SK-N-SH (cell line): ENCODE measurements around the gene PIP4K2B. TPM values are rescaled to one million over a fixed set of nuclear protein-coding genes. Genes with fewer than 3 reads are reported as not detected.
"Not testable (repeated sequence)": the region's sequence is repeated elsewhere in the genome, so short reads cannot be mapped to it uniquely, and the experiment has no call there.

Experiments
- CTCF ChIA-PET: fragments of 300-600, 350-600 bp; formaldehyde crosslinking; extraction: SDS; loops from one replicate; lab custom pipeline; 2021; lab: Yijun Ruan, JAX
- POLR2A ChIA-PET: fragments of 350-600 bp; sonication (Branson Sonifier 250); formaldehyde crosslinking; extraction: SDS; loops from one replicate; lab custom pipeline; 2020; ENCODE audit warnings: antibody characterized with exemption, inconsistent platforms; lab: Yijun Ruan, JAX
- DNase-seq: peaks from one replicate; pipeline ENCODE4 v3.0.0; 2012
- H2AFZ ChIP-seq: fragments of 200-600 bp; sonication (generic); 2 replicates; pipeline ENCODE4 v1.8.1; 2016; ENCODE audit warnings: antibody characterized with exemption, mild to moderate bottlenecking, low read depth
- H3F3A ChIP-seq: fragments of 200-600 bp; sonication (generic); replicated peaks from 2 replicates; pipeline ENCODE3; 2016; ENCODE audit warnings: antibody characterized with exemption, mild to moderate bottlenecking; ENCODE audit not compliant: insufficient read depth
- H3K27ac ChIP-seq, 2 experiments: fragments of 200-500 bp in 1 of 2; fragments of 200-600 bp in 1 of 2; sonication (Bioruptor generic) in 1 of 2; sonication (generic), shearing (Covaris generic) in 1 of 2; 2 replicates each; pipeline versions ENCODE4 v1.5.1 to v1.6.1; 2014 to 2016; ENCODE audit warnings: low read depth in 2 of 2, inconsistent platforms in 1 of 2, low read length in 1 of 2, mild to moderate bottlenecking in 1 of 2, mixed read lengths in 1 of 2
- H3K27me3 ChIP-seq: fragments of 200-600 bp; sonication (generic), shearing (Covaris generic); 2 replicates; pipeline ENCODE4 v1.6.1; 2016; ENCODE audit warnings: mixed run types; ENCODE audit not compliant: insufficient read depth
- H3K36me3 ChIP-seq, 2 experiments: fragments of 200-500 bp in 1 of 2; fragments of 200-600 bp in 1 of 2; sonication (Bioruptor generic) in 1 of 2; sonication (generic) in 1 of 2; replicated peaks in 1 of 2; 2 replicates each; pipeline versions ENCODE3 to v1.5.1; 2014 to 2016; ENCODE audit warnings: low read length in 1 of 2, mild to moderate bottlenecking in 1 of 2; ENCODE audit not compliant: insufficient read depth in 2 of 2, control insufficient read depth in 1 of 2
- H3K4me1 ChIP-seq, 2 experiments: fragments of 200-500 bp in 1 of 2; fragments of 200-600 bp in 1 of 2; sonication (Bioruptor generic) in 1 of 2; sonication (generic), shearing (Covaris generic) in 1 of 2; 2 replicates each; pipeline versions ENCODE4 v1.5.1 to v1.6.1; 2014 to 2016; ENCODE audit warnings: low read depth in 1 of 2, low read length in 1 of 2, mixed run types in 1 of 2; ENCODE audit not compliant: insufficient read depth in 2 of 2, control insufficient read depth in 1 of 2
- H3K4me2 ChIP-seq: fragments of 200-600 bp; sonication (generic), shearing (Covaris generic); 2 replicates; pipeline ENCODE4 v1.6.1; 2017; ENCODE audit warnings: mixed run types
- H3K4me3 ChIP-seq, 2 experiments: fragments of 200-500 bp in 1 of 2; fragments of 200-600 bp in 1 of 2; sonication (Bioruptor generic) in 1 of 2; sonication (generic), shearing (Covaris generic) in 1 of 2; 2 replicates each; pipeline versions ENCODE4 v1.5.1 to v1.8.1; 2014 to 2016; ENCODE audit warnings: low read depth in 2 of 2, inconsistent platforms in 1 of 2, low read length in 1 of 2, mild to moderate bottlenecking in 1 of 2, mixed read lengths in 1 of 2, moderate library complexity in 1 of 2
- H3K79me2 ChIP-seq: fragments of 200-600 bp; sonication (generic); 2 replicates; pipeline ENCODE4 v1.8.1; 2017; ENCODE audit warnings: mild to moderate bottlenecking; ENCODE audit not compliant: insufficient read depth
- H3K9ac ChIP-seq: fragments of 200-600 bp; sonication (generic); 2 replicates; pipeline ENCODE4 v1.6.1; 2017; ENCODE audit warnings: mixed run types
- H3K9me2 ChIP-seq: fragments of 200-600 bp; sonication (generic); 2 replicates; pipeline ENCODE4 v1.6.1; 2017; ENCODE audit warnings: mixed run types
- H3K9me3 ChIP-seq: fragments of 200-600 bp; sonication (generic); 2 replicates; pipeline ENCODE4 v1.6.1; 2017; ENCODE audit warnings: mixed run types, mild to moderate bottlenecking, moderate library complexity
- H4K20me1 ChIP-seq: fragments of 200-600 bp; sonication (generic); 2 replicates; pipeline ENCODE4 v1.6.1; 2017; ENCODE audit warnings: mild to moderate bottlenecking, mixed run types; ENCODE audit not compliant: insufficient read depth
- CHD2 ChIP-seq: fragments of 150-350 bp; IDR thresholded peaks from 2 replicates; pipeline ENCODE4 v1.6.1; 2018; ENCODE audit warnings: low read length; ENCODE audit not compliant: partially characterized antibody
- EZH2phosphoT487 ChIP-seq: fragments of 200-600 bp; sonication (generic); IDR thresholded peaks from 2 replicates; pipeline ENCODE4 v1.6.1; 2017; ENCODE audit warnings: low read depth, mixed run types, mild to moderate bottlenecking, antibody characterized with exemption, moderate library complexity, borderline replicate concordance
- FOXJ3 ChIP-seq: sonication (generic); formaldehyde crosslinking; IDR thresholded peaks from 2 replicates; pipeline ENCODE4 v1.5.1; 2020; ENCODE audit warnings: mild to moderate bottlenecking, missing genetic modification reagents
- GATA2 ChIP-seq: sonication (generic); formaldehyde crosslinking; IDR thresholded peaks from 2 replicates; pipeline ENCODE4 v1.5.0; 2020; ENCODE audit warnings: mild to moderate bottlenecking, missing genetic modification reagents
- JUND ChIP-seq: IDR thresholded peaks from 2 replicates; pipeline ENCODE4 v1.4.0; 2012
- MEF2A ChIP-seq: IDR thresholded peaks from 2 replicates; pipeline ENCODE4 v1.4.0; 2012; ENCODE audit warnings: low read depth, borderline replicate concordance
- POLR2AphosphoS5 ChIP-seq: IDR thresholded peaks from 2 replicates; pipeline ENCODE4 v1.6.1; 2012; ENCODE audit warnings: low read depth, low read length
- RCOR1 ChIP-seq: fragments of 150-350 bp; IDR thresholded peaks from 2 replicates; pipeline ENCODE4 v1.6.1; 2017; ENCODE audit warnings: antibody characterized with exemption, low read length
- SIN3A ChIP-seq: IDR thresholded peaks from 2 replicates; pipeline ENCODE4 v1.6.1; 2012; ENCODE audit warnings: low read depth, mild to moderate bottlenecking, low read length, moderate library complexity, borderline replicate concordance
- SMC3 ChIP-seq: IDR thresholded peaks from 2 replicates; pipeline ENCODE4 v1.6.1; 2012; ENCODE audit warnings: low read depth, low read length, improper control_type of control experiment
- TCF12 ChIP-seq: IDR thresholded peaks from 2 replicates; pipeline ENCODE4 v1.4.0; 2012
- USF1 ChIP-seq: IDR thresholded peaks from 2 replicates; pipeline ENCODE4 v1.4.0; 2012; ENCODE audit warnings: low read depth, borderline replicate concordance
- USF2 ChIP-seq: fragments of 150-350 bp; IDR thresholded peaks from 2 replicates; pipeline ENCODE4 v1.6.1; 2017; ENCODE audit warnings: antibody characterized with exemption, low read length, low read depth, borderline replicate concordance
- YY1 ChIP-seq: IDR thresholded peaks from 2 replicates; pipeline ENCODE4 v1.4.0; 2012; ENCODE audit warnings: low read depth, mild to moderate bottlenecking
- WGBS: methylation state at CpG from one replicate; pipeline ENCODE4 v1.1.6; 2017; ENCODE audit warnings: low lambda C conversion rate; 5-methylcytosine and 5-hydroxymethylcytosine counted together
- polyA plus RNA-seq, 3 experiments: library from polyadenylated mRNA; depleted of rRNA; stranded (reverse); fragments of >200 nt; gene quantifications; 2 replicates each; pipeline ENCODE4 v1.2.3, GENCODE V29; 2012
- TF ChIP-seq, protein P1 (sequence below): fragments of 150-350 bp; IDR thresholded peaks from 2 replicates; pipeline ENCODE4 v1.6.1; 2016; ENCODE audit warnings: mild to moderate bottlenecking, low read depth, low read length
- TF ChIP-seq, protein P2 (sequence below): IDR thresholded peaks from 2 replicates; pipeline ENCODE4; 2012

PIP4K2B gene
- polyA plus RNA-seq, 1 of the 3 experiments (the other 2 are of a cell fraction), result 29.8 TPM

DNA sequence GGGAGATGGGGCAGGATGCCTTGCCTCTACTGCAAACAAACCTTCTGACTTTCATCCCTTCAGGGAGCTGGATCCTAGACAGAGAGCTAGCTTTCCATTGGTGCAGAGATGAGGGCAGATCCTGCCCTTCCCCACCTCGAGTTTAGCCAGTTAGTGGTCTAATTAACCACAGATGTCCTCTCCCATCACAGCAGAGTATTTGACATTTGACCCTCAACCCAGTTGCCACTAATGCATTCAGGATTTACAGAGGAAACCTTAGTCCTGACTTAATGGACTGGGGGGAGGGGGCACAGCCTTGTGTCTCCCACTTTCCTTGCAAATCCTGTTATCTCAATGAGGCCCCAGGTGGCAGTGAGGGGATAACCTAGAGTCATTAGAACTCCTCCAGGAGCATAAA is 10.2 kb downstream of the PIP4K2B start:
- Histone ChIP-seq H3K9me2 (no peaks in the 10 kb centered on the region), H3K4me1 (peaks cover 11 to 18% of the 10 kb centered on the region in 2 experiments; a peak in 3 of 4 replicates), H3K4me3 (no peak overlapping the region), H3K4me2 (peak overlapping the region; percentile 28; the same call in 1 of the 2 replicates), H3K36me3 (peaks cover 21 to 26% of the 10 kb centered on the region in 2 experiments), H3F3A (peaks cover 5% of the 10 kb centered on the region), H3K9ac (no peak overlapping the region), H3K9me3 (no peaks in the 10 kb centered on the region), H3K79me2 (peaks cover 88% of the 10 kb centered on the region), H3K27ac (peak overlapping the region; percentile 11 to 77; a peak in 3 of 4 replicates), H4K20me1 (peaks cover 53% of the 10 kb centered on the region), H3K27me3 (no peaks in the 10 kb centered on the region), H2AFZ (no peak overlapping the region)
- TF ChIP-seq RCOR1 (peak; percentile 70), GATA2 (CRISPR knock-in tag) (0 out of 2 replicates have a peak, but pooled peaks have one; percentile 7), CHD2 (peak; percentile 47), TCF12 (peak; percentile 71), JUND (no peak)
- POLR2A ChIA-PET, result interaction anchor here (0.6 kb wide), 1 partner anchor 113 kb away, joined by 3 read pairs; no protein-coding TSS in a partner anchor
- peak; percentile 75 for DNase-seq
- WGBS, result 8% methylated on average over 1 of the region's 1 CpG
- CTCF ChIA-PET, result interaction anchor here (0.6 to 1.7 kb wide), 4 partner anchors 10 to 112 kb away, joined by 3 to 6 read pairs (median 4); partner anchors contain the start of gene PIP4K2B

GRCh38 chr17:38787999-38788398 is 11.4 kb downstream of the PIP4K2B start:
- H3K79me2 ChIP-seq, result peaks cover 76% of the 10 kb centered on the region
- 98% methylated on average over 4 of the region's 4 CpGs for WGBS
- H3F3A ChIP-seq, H3K4me2 ChIP-seq, H3K27ac ChIP-seq, H3K27me3 ChIP-seq, H3K9me3 ChIP-seq, H3K9me2 ChIP-seq, H2AFZ ChIP-seq, H3K9ac ChIP-seq, H3K4me3 ChIP-seq, DNase-seq, POLR2A ChIA-PET: not testable (repeated sequence)
- H3K4me1 ChIP-seq, result peaks cover 11 to 18% of the 10 kb centered on the region in 2 experiments; a peak in 3 of 4 replicates
- CTCF ChIA-PET, result interaction anchor here (1.3 to 1.7 kb wide), 4 partner anchors 11 to 60 kb away, joined by 4 to 6 read pairs (median 4); partner anchors contain the start of gene PIP4K2B
- H4K20me1 ChIP-seq, result peaks cover 49% of the 10 kb centered on the region
- peaks cover 27 to 29% of the 10 kb centered on the region in 2 experiments for H3K36me3 ChIP-seq

- WGBS, result 74% methylated on average over 2 of the region's 6 CpGs
- Histone ChIP-seq H2AFZ (no peak overlapping the region), H3K9me2 (no peaks in the 10 kb centered on the region), H3F3A (peaks cover 7% of the 10 kb centered on the region), H4K20me1 (peaks cover 42% of the 10 kb centered on the region), H3K79me2 (peaks cover 60% of the 10 kb centered on the region), H3K4me3 (no peak overlapping the region), H3K4me2 (no peak overlapping the region), H3K9me3 (no peaks in the 10 kb centered on the region), H3K27me3 (no peaks in the 10 kb centered on the region), H3K36me3 (peaks cover 31 to 39% of the 10 kb centered on the region in 2 experiments), H3K4me1 (peaks cover 11 to 18% of the 10 kb centered on the region in 2 experiments; a peak in 3 of 4 replicates), H3K27ac (no peak overlapping the region), H3K9ac (no peak overlapping the region)
- no peak for DNase-seq
- ChIA-PET POLR2A (no interaction called here), CTCF (interaction anchor here (1.7 kb wide), 1 partner anchor 11 kb away, joined by 5 read pairs; no protein-coding TSS in a partner anchor)
- TF ChIP-seq CHD2, result no peak
- TF ChIP-seq TCF12, result no peak
- TF ChIP-seq USF2, result no peak
- TF ChIP-seq YY1, result no peak
- no peak for TF ChIP-seq MEF2A
- no peak for TF ChIP-seq EZH2phosphoT487
- TF ChIP-seq, protein P1, sequence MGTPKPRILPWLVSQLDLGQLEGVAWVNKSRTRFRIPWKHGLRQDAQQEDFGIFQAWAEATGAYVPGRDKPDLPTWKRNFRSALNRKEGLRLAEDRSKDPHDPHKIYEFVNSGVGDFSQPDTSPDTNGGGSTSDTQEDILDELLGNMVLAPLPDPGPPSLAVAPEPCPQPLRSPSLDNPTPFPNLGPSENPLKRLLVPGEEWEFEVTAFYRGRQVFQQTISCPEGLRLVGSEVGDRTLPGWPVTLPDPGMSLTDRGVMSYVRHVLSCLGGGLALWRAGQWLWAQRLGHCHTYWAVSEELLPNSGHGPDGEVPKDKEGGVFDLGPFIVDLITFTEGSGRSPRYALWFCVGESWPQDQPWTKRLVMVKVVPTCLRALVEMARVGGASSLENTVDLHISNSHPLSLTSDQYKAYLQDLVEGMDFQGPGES, result no peak
- TF ChIP-seq, protein P2, sequence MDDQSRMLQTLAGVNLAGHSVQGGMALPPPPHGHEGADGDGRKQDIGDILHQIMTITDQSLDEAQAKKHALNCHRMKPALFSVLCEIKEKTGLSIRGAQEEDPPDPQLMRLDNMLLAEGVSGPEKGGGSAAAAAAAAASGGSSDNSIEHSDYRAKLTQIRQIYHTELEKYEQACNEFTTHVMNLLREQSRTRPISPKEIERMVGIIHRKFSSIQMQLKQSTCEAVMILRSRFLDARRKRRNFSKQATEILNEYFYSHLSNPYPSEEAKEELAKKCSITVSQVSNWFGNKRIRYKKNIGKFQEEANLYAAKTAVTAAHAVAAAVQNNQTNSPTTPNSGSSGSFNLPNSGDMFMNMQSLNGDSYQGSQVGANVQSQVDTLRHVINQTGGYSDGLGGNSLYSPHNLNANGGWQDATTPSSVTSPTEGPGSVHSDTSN, result no peak
- TF ChIP-seq POLR2AphosphoS5, result no peak
- TF ChIP-seq SMC3, result no peak
- no peak for TF ChIP-seq SIN3A
- no peak for TF ChIP-seq FOXJ3 (CRISPR knock-in tag)
- TF ChIP-seq RCOR1, result no peak
- no peak for TF ChIP-seq USF1
- no peak for TF ChIP-seq GATA2 (CRISPR knock-in tag)
These were observed 13.0 kb downstream of the PIP4K2B start for GRCh38 chr17:38786372-38786771.
